Measurements from ENCODE around the gene SIGLECL1. TPM values are rescaled to one million over a fixed set of nuclear protein-coding genes. Genes with fewer than 3 reads are reported as not detected.

Gene SIGLECL1
- total RNA-seq, 1 donor from 2014 or later: not detected

DNA sequence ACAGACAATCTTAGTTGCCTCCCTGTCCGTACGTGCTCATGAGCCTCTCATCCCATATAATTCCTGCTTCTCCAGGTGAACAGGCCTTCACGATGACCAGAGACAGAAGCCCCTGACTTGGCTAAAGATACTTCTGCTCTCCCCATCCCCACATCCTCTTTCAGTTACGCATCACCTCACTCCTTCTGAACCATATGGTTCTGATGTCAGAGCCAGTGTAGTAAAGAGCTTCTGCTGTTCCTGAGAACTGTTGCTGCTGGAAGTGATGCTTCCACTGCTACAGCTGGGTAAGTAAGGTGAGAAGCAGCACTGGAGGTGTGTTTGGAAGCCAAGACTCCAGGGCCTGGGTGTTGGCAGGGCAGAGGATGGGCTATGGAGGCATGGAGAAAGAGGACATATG is 12.9 kb downstream of the SIGLECL1 start:
- TF ChIP-seq CTCF (conservative IDR thresholded peaks at IDR 0.05; ENCODE audit: low read depth, low read length): no peak
- no peak for DNase-seq (ENCODE audit: low read depth)
- no peak overlapping the region for H3K4me3 ChIP-seq (ENCODE audit: low read depth, low read length)

DNA sequence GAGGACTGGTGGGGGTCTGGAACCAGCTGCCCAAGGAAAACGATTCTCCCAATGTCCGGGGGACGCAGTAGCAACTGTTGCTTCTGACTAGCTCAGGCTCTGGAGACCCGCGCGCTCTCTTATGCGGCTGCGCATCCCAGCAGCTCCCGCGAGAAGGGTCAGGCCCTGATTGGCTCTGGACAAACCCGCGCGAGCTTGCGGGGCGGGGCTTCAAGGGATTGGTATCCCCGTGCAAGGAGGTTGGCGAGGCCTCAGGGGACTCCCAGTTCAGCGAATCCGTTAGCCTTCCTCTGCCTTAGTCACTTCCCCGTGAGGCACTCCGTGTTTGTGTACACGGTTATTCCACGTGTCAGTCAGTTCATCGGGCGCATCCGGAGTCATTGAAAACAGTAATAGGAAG is 20.2 kb downstream of the SIGLECL1 start:
- no peak overlapping the region for H3K4me3 ChIP-seq (ENCODE audit: low read depth, low read length)
- no peak for DNase-seq (ENCODE audit: low read depth)
- no peak for TF ChIP-seq CTCF (conservative IDR thresholded peaks at IDR 0.05; ENCODE audit: low read depth, low read length)

DNA sequence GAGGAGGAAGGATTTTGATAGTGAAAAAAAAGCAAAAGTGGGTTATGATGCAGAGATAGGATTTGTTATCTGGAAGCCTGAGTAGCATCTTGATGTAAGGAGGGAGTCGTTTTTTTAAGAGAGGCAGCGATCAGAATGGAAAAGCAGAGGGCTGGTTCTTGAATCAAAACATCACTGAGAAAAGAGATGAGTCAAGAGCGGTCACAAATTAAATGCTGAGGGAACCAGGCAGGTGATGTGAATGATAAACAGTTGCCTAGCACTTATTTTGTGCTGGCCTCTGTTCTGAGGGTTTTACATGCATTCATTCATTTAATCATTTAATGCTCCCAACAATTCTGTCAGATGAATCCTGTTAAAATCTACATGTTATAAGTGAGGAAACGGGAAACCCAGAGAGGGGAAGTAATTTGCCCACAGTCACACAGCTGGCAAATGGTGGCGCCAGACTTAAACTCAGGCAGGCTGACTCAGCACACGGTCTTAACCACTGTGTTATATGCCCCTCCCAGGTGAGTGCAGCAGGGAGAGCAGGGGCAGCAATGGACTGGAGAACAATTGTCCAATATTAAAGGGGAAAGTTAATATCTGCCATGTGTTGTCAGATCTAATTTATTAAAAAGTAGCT is 21.4 kb downstream of the SIGLECL1 start:
- TF ChIP-seq CTCF (conservative IDR thresholded peaks at IDR 0.05; ENCODE audit: low read depth, low read length): no peak
- H3K4me3 ChIP-seq (ENCODE audit: low read depth, low read length): no peak overlapping the region
- no peak for DNase-seq (ENCODE audit: low read depth)

DNA sequence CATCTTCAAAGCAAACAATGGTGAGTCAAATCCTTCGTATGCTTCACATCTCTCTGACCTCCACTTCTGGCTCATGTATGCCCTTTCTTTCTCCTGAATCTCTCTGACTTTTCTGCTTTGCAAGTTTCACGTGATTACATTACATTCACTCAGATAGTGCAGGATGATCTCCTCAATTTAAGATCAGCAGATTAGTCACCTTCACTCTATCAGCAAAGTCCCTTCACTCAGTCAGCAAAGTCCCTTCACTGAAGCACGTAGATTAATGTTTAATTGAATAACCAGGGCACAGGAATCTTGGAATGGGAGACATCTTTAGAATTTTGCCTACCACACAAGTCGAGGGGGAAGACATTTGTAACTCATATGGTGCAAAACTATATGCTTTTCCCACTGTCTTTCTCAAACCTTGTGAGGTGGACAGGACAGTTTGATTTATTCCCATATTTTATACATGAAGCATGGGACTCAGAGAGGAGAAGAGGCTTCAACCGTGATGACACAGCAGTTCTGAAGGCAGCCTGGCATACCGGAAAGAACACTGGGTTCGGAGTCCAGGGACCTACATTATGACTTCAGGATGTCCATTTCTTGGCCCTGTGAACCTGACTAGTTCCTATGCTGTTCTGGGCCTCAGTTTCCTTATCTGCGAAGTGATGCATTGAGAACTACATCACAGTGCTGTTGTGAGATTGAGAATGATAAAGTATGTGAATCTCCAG is 23.3 kb downstream of the SIGLECL1 start:
- H3K4me3 ChIP-seq (ENCODE audit: low read depth, low read length): no peak overlapping the region
- no peak for TF ChIP-seq CTCF (conservative IDR thresholded peaks at IDR 0.05; ENCODE audit: low read depth, low read length)
- DNase-seq (ENCODE audit: low read depth): peak; percentile 13

GRCh38 chr19:51277112-51277511 is 26.2 kb downstream of the SIGLECL1 start:
- no peak for DNase-seq (ENCODE audit: low read depth)
- H3K4me3 ChIP-seq (ENCODE audit: low read depth, low read length): no peak overlapping the region
- TF ChIP-seq CTCF (conservative IDR thresholded peaks at IDR 0.05; ENCODE audit: low read depth, low read length): no peak

DNA sequence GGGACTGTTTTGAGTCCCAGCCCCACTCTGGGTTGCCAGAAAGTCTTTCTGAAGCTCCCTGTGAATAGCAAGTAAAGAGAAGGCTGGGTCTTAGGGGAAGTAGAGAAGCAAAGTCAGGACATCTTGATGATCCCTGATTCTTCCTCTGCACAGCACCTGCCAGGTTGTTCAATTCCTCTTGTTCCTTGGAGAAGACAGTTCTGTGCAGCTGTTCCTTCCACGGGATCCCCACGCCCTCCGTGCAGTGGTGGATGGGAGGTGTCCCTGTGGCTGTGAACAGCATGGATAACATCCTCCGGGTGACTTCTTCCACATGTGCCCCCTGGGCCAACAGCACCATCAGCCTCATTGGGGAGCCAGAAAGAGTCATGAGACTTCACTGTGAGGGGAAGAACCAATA is 31.5 kb downstream of the SIGLECL1 start:
- DNase-seq (ENCODE audit: low read depth): no peak
- no peak for TF ChIP-seq CTCF (conservative IDR thresholded peaks at IDR 0.05; ENCODE audit: low read depth, low read length)
- no peak overlapping the region for H3K4me3 ChIP-seq (ENCODE audit: low read depth, low read length)

- no peak for TF ChIP-seq CTCF (conservative IDR thresholded peaks at IDR 0.05; ENCODE audit: low read depth, low read length)
- no peak for DNase-seq (ENCODE audit: low read depth)
Observed at GRCh38 chr19:51285682-51286081, 34.8 kb downstream of the SIGLECL1 start.

More at GRCh38 chr19:51285682-51286081, 34.8 kb downstream of the SIGLECL1 start:
- no peak overlapping the region for H3K4me3 ChIP-seq (ENCODE audit: low read depth, low read length)
